Ishikawa (cell line): Measurements from ENCODE around the gene PREX1.

ENCODE experiments used
- CEBPB ChIP-seq: IDR thresholded peaks from 2 replicates; pipeline ENCODE4 v1.6.1; 2012
- CREB1 ChIP-seq: IDR thresholded peaks from 2 replicates; pipeline ENCODE4 v1.6.1; 2012; ENCODE audit warnings: low read depth
- EGR1 ChIP-seq: IDR thresholded peaks from 2 replicates; pipeline ENCODE4 v1.6.1; 2012
- EP300 ChIP-seq: IDR thresholded peaks from 2 replicates; pipeline ENCODE4 v1.6.1; 2012; ENCODE audit warnings: borderline replicate concordance
- RAD21 ChIP-seq: IDR thresholded peaks from 2 replicates; pipeline ENCODE4 v1.6.1; 2012; ENCODE audit warnings: low read depth
- TAF1 ChIP-seq: IDR thresholded peaks from 2 replicates; pipeline ENCODE4 v1.6.1; 2012; ENCODE audit warnings: low read depth, mild to moderate bottlenecking
- TCF12 ChIP-seq: IDR thresholded peaks from 2 replicates; pipeline ENCODE4 v1.6.1; 2012; ENCODE audit warnings: low read depth
- TEAD4 ChIP-seq: IDR thresholded peaks from 2 replicates; pipeline ENCODE4 v1.6.1; 2012
- YY1 ChIP-seq: IDR thresholded peaks from 2 replicates; pipeline ENCODE4 v1.6.1; 2012; ENCODE audit warnings: low read depth
- ZBTB7A ChIP-seq: IDR thresholded peaks from 2 replicates; pipeline ENCODE4 v1.6.1; 2012; ENCODE audit warnings: low read depth
- TF ChIP-seq, protein P1 (sequence below): IDR thresholded peaks from 2 replicates; pipeline ENCODE4 v1.6.1; 2012

DNA sequence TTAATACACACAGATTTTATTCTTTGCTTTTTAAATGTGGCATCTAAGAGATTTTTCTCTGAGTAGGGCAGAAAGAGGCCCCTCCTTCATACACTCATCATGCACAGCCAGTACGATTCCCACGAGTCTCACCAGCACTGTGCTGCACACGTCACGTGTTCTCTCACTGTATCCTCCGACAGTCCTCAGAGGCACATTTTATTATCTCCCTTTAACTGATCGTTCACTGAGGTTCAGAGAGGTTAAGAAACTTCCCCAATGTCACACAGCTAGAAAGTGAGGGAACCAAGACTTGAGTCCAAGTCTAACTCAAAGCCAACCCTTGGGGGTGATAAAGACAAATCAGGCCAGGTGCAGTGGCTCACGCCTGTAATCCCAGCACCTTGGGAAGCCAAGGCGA is 142.5 kb downstream of the PREX1 start:
- TF ChIP-seq EP300 (no peak), TEAD4 (no peak), EGR1 (no peak), RAD21 (no peak), TAF1 (no peak), CEBPB (no peak), ZBTB7A (no peak), CREB1 (no peak), YY1 (no peak), TCF12 (no peak)
- TF ChIP-seq, protein P1, sequence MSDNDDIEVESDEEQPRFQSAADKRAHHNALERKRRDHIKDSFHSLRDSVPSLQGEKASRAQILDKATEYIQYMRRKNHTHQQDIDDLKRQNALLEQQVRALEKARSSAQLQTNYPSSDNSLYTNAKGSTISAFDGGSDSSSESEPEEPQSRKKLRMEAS, result no peak
